Right lobe of liver (tissue), 6 donors: ENCODE results near the gene AFAP1. TPM values are rescaled to one million over a fixed set of nuclear protein-coding genes. Genes with fewer than 3 reads are reported as not detected.
A peak's percentile ranks its signal among the peaks of the same experiment; 100 is the strongest.

ENCODE experiments used
- ATAC-seq, 4 donors: fragments of 200-7000 bp; cut with Tn5 transposase; one replicate each; pipeline ENCODE4 v1.9.1; 2020; ENCODE audit warnings: mild to moderate bottlenecking in 4 of 4, moderate library complexity in 4 of 4
- DNase-seq, 3 donors: peaks; one replicate each; pipeline ENCODE4 v3.0.0-alpha.2; 2020
- H3K27ac ChIP-seq, 3 donors: fragments of 200-600 bp; one replicate each; pipeline ENCODE4 v1.8.0; 2022
- H3K27me3 ChIP-seq, 2 donors: fragments of 200-600 bp; one replicate each; pipeline ENCODE4 v1.8.0; 2022
- H3K36me3 ChIP-seq, 4 donors: fragments of 200-600 bp; sonication (generic) in 1 of 4; one replicate each; pipeline versions ENCODE4 v1.5.1 to v1.8.0; 2017 to 2022; ENCODE audit warnings: control low read depth in 1 of 4
- H3K4me1 ChIP-seq, 4 donors: fragments of 200-600 bp; sonication (generic) in 1 of 4; one replicate each; pipeline versions ENCODE4 v1.5.1 to v1.8.0; 2017 to 2022; ENCODE audit warnings: control low read depth in 1 of 4
- H3K4me3 ChIP-seq, 3 donors: fragments of 200-600 bp; one replicate each; pipeline ENCODE4 v1.8.0; 2022
- H3K9me3 ChIP-seq, 4 donors: fragments of 200-600 bp; sonication (generic) in 1 of 4; one replicate each; pipeline versions ENCODE4 v1.5.1 to v1.8.0; 2017 to 2022; ENCODE audit warnings: control low read depth in 1 of 4
- CTCF ChIP-seq, 4 donors: fragments of 200-600 bp in 3 of 4; fragments of 450-650 bp in 1 of 4; IDR thresholded peaks; one replicate each; pipeline versions ENCODE4 v1.5.1 to v1.8.0; 2016 to 2022; ENCODE audit warnings: antibody characterized with exemption in 4 of 4, mild to moderate bottlenecking in 2 of 4
- POLR2A ChIP-seq: fragments of 450-650 bp; IDR thresholded peaks from one replicate; pipeline ENCODE4 v1.6.1; 2017; ENCODE audit warnings: antibody characterized with exemption, mild to moderate bottlenecking
- WGBS: methylation state at CpG from one replicate; pipeline ENCODE4 v1.1.6; 2018; ENCODE audit warnings: low coverage, low lambda C conversion rate; ENCODE audit not compliant: insufficient coverage; ENCODE audit errors: missing lambda C conversion rate; 5-methylcytosine and 5-hydroxymethylcytosine counted together
- intact Hi-C, 2 donors: fragments of 100-400 bp; cut with DNase I; formaldehyde crosslinking; loops; one replicate each; pipeline versions ENCODE4 v1.11.2 to v1.14.1; 2022
- total RNA-seq, 6 experiments: library from RNA; depleted of rRNA in 2 of 6; stranded (reverse); fragments of >200 nt in 2 of 6; fragmentation: NEBNext Ultra II Directional in 3 of 6; extraction: Animal tissue kit (Norgen Biotek cat#: 25700) in 3 of 6; gene quantifications; one replicate each; pipeline versions ENCODE4 v1.1.0 to v1.2.4, GENCODE V29; 2016 to 2023
- donor health status: DM: no; HTN: yes; CAD: no.
- donor health status: DM: no; HTN: no; CAD: no.
- donor health status: DM: no; HTN: no; CAD: no.
- donor health status: DM: no; HTN: yes; CAD: no.
- donor health status: DM: no; HTN: yes; CAD: no.

AFAP1 gene
- total RNA-seq, 6 experiments from 2014 or later = 0.95 to 3.1 (median 1.9) TPM

- no peak for TF ChIP-seq POLR2A
- no peak for TF ChIP-seq CTCF (IDR thresholded peaks at IDR 0.05)
- no peaks in the 10 kb centered on the region for H3K4me1 ChIP-seq
- H3K27me3 ChIP-seq = no peaks in the 10 kb centered on the region
- DNase-seq (no peak), ATAC-seq (peak in 2 of 4 donors; percentile 6 to 12)
- intact Hi-C loops = no loop called here
- H3K27ac ChIP-seq = no peak overlapping the region
- no peaks in the 10 kb centered on the region for H3K36me3 ChIP-seq
- H3K4me3 ChIP-seq = no peak overlapping the region
- no peaks in the 10 kb centered on the region for H3K9me3 ChIP-seq
- WGBS = no CpG with 5 or more reads among the region's 11 CpGs
Measured at GRCh38 chr4:7960017-7960789, 20.5 kb upstream of the AFAP1 start.

GRCh38 chr4:7959078-7959477 is 19.4 kb upstream of the AFAP1 start:
- H3K9me3 ChIP-seq = no peaks in the 10 kb centered on the region
- no peak overlapping the region for H3K4me3 ChIP-seq
- H3K27me3 ChIP-seq = no peaks in the 10 kb centered on the region
- ATAC-seq (no peak), DNase-seq (no peak)
- no peaks in the 10 kb centered on the region for H3K4me1 ChIP-seq
- TF ChIP-seq CTCF (IDR thresholded peaks at IDR 0.05) (no peak), POLR2A (no peak)
- no peaks in the 10 kb centered on the region for H3K36me3 ChIP-seq
- intact Hi-C loops = no loop called here
- WGBS = 77% methylated on average over 3 of the region's 7 CpGs
- H3K27ac ChIP-seq = no peak overlapping the region

- ATAC-seq = no peak
- H3K4me3 ChIP-seq = no peak overlapping the region
- intact Hi-C loops = no loop called here
Measured at GRCh38 chr4:7956934-7957656, 17.4 kb upstream of the AFAP1 start.

GRCh38 chr4:7956270-7956808 is 16.7 kb upstream of the AFAP1 start:
- no peaks in the 10 kb centered on the region for H3K4me1 ChIP-seq
- intact Hi-C loops = no loop called here
- DNase-seq = no peak
- no peak overlapping the region for H3K27ac ChIP-seq
- no peaks in the 10 kb centered on the region for H3K9me3 ChIP-seq
- H3K36me3 ChIP-seq = no peaks in the 10 kb centered on the region
- peak; percentile 45 to 74 (median 64) for ATAC-seq
- 77% methylated on average over 6 of the region's 8 CpGs for WGBS
- no peak for TF ChIP-seq CTCF (IDR thresholded peaks at IDR 0.05)
- TF ChIP-seq POLR2A = no peak
- no peaks in the 10 kb centered on the region for H3K27me3 ChIP-seq
- no peak overlapping the region for H3K4me3 ChIP-seq

More at GRCh38 chr4:7956934-7957656, 17.4 kb upstream of the AFAP1 start:
- TF ChIP-seq CTCF (IDR thresholded peaks at IDR 0.05) (no peak), POLR2A (no peak)
- WGBS = 60% methylated on average over 10 of the region's 11 CpGs
- no peaks in the 10 kb centered on the region for H3K27me3 ChIP-seq
- H3K9me3 ChIP-seq = no peaks in the 10 kb centered on the region
- no peak overlapping the region for H3K27ac ChIP-seq
- H3K36me3 ChIP-seq = no peaks in the 10 kb centered on the region
- H3K4me1 ChIP-seq = no peaks in the 10 kb centered on the region
- no peak for DNase-seq
